GM21526 (cell line): Measurements from ENCODE around the gene COL4A6.
"Not testable (repeated sequence)": the region's sequence is repeated elsewhere in the genome, so short reads cannot be mapped to it uniquely, and the experiment has no call there.

Experiments used
- ATAC-seq: cut with Tn5 transposase; IDR thresholded peaks from one replicate; pipeline ENCODE4 v1.9.1; 2021; ENCODE audit warnings: moderate library complexity; ENCODE audit not compliant: unreplicated experiment, low FRiP score

Gene COL4A6

DNA sequence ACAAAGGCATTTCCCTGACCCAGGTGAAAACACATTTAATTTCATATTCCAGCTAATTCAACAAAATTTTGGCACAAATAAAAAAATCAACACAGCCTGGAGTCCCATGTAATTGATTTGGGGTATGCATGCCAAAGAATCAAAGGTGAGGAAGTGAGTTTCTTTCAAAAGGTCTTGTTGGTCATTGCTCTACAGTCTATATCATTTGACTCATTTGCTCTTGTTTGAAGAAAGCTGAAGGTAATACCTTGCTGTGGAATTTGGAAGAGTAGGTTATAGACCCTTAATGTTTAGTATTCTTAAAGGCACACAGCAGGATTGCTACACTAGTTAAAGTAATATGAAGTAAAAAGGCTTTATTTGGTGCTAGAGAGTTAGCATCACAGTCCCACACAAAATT lies 25.4 kb downstream of the COL4A6 start:
- ATAC-seq, result no peak

DNA sequence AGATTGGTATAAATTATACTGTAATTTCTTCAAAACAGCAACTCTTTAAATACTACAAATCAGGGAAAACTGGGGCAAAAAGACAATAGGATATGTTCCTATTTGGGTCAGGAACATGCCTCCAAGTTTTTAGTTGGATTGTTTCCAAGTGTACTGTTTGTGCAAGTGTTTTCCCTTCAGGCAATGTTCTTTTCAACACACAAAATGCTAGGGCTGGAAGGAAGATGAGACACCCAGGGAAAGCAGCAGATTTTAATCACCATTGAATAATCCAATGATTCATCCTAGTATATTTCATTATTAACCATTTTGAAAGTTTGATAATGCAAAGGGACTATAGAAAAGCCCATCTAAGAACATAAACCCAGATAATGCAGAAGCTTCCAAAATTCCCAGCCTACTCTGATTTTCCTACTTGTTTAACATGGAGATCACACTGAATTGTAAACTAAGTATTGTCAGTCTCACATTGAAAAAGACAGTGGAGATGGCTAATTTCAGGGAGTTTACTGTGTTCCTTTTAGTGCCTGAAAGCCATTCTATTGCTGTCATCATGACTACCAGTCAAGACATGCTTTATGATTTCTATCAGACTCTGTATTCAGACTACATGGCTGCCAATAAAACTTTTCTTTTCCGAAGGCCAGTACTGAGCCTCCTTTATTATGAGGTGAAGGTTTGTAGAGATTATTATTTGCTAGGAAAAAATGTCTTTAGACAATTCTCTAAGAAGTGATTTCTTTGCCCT lies 38.6 kb downstream of the COL4A6 start:
- no peak for ATAC-seq

DNA sequence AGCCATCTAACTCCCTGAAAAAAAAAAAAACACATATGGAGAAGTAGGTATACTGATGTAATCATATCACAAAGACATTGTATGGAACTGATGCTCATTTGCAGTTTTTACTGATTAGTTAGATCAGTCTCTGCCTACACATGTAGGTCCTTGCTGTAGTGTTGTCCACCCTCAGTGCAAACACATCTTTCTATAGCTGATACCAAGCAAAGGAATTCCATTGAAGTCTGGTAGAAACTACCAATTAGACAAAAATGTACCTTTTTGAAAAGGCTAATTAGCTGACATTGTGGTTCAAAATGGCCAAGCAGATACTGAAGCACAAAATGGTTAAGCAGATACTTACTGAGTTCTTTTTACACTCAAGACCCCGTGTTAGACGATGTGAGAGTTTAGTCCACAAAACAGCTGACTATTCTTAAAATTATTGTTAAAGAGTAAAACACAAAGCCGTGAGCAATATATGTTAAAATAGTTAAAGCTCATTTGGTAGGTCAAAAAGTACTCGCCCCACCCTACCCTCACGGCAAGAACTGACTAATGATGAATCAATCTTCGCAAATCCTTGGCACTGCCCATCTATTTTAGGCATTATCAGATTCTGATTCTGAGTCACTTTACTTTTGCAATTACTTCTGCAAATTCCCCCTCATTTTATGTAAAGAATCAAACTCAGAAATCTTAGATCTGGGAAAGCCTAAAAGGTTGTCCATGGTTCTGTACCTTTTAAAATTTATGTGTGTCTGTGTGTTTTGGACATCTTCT lies 40.4 kb downstream of the COL4A6 start:
- ATAC-seq, result no peak

DNA sequence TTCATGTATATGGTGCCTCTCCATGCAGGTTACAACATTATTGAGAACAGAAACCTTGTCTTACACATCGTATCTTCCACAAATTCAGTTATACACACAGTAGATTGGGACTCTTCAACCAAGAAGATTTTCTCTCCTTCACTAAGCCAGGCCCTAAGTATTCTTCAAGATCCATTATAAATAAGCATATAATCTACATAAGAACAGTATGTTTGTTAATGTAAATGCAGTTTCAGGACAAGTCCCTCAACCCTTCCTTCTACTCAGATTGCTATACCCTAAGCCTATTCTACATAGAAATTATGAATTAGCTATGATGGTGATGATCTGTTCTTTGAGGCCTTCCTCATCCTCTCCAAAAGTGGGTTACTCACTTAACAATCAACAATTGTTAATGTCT lies 41.2 kb downstream of the COL4A6 start:
- no peak for ATAC-seq

DNA sequence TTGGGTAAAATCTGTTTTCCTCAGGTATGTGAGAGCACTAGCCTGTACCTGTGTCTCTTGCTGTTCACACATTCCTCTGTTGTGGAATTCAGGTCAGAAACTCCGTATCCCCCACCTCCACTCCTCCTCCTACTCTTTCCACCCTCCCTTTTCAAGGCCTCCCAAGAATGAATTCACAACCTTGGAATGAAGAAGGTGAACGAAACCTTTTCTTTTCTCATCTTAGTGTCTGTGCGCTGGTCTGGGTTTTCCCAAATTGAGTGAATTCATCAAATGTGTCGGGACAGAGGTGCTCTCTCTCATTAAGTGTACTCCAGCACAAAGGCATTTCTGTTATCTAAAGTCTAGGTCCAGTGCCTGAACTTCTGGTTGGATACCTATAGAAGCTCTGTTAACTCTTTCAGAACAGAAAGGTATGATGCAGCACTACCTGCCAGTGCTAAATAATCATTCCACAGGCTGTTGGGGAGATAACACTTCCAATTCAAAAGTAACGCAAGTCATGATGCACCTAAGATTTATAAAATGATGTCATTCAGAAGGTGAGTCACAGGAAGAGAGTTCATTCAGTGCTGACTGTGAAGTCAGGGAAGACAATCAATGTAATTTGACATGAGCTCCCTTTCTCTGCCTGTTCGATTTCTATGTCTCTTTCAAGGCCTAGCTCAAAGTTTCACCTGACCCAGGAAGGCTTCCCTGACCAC lies 41.9 kb downstream of the COL4A6 start:
- ATAC-seq, result no peak

DNA sequence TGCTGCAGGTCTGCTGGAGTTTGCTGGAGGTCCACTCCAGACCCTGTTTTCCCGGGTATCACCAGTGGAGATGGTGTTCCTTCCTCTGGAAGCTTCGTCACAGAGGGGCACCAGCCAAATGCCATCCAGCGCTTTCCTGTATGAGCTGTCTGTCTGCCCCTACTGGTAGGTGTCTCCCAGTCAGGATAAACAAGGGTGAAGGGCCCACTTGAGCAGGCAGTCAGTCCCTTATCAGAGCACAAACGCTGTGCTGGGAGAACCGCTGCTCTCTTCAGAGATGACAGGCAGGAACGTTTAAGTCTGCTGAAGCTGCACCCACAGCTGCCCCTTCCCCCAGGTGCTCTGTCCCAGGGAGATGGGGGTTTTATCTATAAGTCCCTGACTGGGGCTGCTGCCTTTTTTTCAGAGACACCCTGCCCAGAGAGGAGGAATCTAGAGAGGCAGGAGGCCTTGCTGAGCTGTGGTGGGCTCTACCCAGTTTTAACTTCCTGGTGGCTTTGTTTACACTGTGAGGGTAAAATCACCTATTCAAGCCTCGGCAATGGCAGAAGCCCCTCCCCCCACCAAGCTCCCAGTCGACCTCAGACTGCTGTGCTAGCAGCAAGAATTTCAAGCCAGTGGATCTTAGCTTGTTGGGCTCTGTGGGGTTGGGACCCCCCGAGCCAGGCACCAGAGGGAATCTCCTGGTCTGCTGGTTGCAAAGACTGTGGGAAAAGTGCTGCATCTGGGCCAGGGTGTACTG lies 47.1 kb downstream of the COL4A6 start:
- not testable (repeated sequence) for ATAC-seq

DNA sequence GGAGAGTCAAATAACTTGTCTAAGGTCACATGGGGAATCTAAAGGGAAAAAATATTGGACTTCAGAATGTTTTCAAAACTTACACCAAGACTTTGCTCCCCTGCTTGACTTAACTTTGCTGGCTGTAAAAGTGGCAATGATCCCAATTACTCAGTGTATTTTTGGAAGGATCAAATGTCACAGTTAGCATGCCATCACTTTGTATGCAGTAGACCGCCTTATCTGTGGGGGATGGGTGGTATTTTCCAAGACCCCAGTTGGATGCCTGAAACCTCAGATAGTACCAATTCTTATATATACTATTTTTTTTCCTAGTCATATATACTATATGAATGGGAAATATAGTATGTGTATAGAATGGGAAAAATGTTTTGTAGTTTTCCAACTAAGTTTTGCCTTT lies 53.4 kb downstream of the COL4A6 start:
- ATAC-seq, result no peak

DNA sequence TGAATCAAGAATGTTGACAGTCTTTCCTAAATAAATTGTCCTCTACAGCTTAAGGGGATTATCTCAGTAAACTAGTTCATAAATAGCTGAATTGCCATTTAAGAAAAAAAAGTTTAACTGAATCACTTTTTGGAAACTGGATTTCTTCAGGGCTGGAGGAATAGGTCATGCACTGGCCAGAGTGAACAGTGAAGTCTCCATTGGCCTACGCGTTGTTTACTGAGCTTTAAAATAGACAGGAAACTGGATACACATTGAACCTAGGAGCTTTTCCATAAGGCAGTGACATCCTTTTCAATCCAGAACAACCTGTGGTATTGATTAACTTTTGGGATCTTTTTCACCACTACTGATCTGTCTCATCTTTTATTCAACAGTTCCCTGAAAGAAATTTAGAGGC lies 58.0 kb downstream of the COL4A6 start:
- ATAC-seq, result no peak

DNA sequence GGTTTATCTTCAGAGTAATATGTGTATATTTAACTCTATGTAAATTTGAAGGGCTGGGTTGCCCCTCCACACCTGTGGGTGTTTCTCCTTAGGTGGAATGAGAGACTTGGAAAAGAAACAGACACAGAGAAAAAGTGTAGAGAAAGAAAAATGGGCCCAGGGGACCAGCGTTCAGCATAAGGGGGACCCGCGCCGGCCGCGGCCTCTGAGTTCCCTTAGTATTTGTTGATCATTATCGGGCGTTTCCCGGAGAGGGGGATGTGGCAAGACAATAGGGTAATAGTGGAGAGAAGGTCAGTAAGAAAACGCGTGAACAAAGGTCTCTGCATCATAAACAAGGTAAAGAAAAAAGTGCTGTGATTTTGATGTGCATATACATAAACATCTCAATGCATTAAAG lies 61.4 kb downstream of the COL4A6 start:
- not testable (repeated sequence) for ATAC-seq

DNA sequence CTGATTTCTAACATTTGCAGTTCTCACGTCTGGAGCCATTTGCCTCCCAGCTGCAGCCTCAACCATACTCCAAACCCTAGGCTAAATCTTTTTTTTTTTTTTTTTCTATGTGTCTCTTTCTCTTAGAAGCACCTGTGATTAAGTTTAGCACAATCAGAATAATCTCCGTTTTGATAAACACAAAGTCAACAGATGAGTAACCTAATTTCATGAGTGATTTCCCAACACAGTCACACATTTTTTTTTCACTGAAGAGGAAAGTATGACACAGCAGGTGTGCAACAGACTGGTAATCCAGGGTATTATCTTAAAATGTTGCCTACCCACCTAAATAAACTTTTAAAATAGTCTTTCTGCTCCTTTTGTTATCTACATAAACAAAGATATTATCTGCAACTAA lies 62.6 kb downstream of the COL4A6 start:
- ATAC-seq, result not testable (repeated sequence)

DNA sequence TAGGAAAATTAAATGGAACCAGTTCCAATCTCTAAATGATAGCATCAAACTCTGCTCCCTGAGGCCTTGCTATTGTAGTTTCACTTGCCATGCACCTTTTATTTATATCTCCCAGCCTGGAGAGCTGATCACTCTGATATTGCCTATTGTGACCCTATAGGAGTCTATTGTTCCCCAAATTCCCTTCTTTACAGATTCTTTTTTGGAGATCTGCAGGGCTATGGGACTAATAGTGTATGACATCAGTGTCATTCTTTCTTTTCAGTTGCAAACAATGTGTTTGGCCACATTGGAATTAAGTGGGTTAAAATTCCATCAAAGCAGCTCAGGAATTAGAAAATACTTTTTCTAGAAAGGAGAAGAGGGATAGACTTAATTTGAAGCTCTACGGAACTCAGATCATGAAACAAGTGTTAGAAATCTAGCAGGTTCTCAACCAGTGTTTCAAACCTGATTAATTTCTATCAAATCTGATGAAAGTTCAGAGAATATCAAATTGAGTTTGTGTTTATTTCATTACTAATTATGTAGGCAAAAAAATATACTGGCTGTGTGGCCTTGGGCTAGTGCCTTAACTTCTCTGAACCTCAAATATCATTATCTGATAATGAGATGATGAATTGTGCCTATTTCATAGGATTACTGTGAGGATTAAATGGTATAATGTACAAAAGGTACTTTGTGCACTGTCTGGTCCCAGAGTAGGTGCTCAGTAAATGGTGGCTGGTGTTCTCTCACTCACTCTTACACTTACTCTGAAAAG lies 71.4 kb downstream of the COL4A6 start:
- ATAC-seq, result no peak

DNA sequence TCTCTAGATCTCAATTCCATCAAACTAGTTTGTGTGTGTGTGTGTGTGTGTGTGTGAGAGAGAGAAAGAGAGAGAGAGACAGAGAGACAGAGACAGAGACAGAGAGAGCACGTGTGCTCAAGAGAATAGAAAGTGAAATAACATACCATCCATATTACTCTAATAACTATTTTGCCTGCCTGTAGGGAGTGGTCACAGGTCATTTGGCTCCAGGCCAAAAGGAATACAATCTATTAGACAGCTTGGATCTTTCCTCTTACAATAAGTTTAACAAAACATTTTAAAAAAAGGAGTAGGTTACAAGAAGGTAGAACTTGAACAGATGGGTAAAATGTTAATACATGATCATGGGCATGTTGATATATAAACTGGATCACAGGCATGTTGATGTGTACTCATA lies 76.2 kb downstream of the COL4A6 start:
- no peak for ATAC-seq

DNA sequence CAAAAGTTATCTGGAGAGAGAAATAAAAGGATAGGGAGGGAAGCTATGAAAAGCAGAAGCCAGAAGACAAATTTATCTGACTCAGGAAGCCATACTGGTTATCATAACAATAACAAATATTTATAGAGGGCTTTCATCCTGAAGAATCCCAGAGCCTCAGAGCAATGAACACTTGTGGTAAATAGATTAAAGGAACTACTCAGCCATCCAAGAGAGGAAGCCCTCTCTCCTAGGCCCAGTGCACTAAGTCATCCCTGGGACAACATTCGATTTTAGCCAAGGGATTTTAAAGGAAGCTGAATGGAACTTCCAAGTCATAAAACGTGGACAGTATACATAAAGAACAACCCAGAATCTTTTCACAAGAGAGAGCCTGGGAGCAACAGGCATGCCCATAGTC lies 76.9 kb downstream of the COL4A6 start:
- ATAC-seq, result no peak

DNA sequence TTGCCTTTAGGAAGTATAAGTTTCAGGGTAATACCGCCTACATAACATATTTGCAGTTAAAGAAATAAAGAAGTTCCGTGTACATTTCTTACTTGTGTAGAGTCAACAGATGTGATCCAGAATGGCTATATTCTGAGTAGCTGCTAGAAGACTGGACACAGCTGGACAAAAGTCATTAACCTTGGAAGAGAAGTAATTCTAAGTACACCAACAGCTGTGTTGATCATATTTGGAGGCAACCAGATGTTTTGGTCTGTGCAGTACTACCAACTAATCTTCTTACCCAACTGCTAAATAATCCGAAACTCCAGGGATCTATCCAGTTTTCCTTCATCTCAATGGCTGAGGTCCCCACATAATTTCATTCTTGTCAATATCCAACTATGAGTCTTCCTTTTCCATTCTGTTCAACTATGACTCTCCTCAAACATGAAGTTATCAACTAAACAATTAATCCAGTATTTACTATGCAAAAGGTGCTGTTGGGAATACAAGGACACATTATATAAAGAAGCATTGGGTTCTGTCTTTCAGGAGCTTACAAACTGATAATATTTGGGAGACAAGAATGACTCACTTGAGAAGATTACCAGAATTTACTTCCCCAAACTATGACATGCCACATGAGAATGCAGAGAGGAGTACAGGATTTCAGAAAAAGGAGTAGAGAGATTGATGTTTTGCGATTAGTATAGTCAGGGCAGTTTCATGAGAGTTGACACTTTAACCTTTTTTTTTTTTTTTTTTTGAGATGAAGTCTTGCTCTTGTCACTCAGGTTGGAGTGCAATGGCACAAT lies 78.2 kb downstream of the COL4A6 start:
- no peak for ATAC-seq

DNA sequence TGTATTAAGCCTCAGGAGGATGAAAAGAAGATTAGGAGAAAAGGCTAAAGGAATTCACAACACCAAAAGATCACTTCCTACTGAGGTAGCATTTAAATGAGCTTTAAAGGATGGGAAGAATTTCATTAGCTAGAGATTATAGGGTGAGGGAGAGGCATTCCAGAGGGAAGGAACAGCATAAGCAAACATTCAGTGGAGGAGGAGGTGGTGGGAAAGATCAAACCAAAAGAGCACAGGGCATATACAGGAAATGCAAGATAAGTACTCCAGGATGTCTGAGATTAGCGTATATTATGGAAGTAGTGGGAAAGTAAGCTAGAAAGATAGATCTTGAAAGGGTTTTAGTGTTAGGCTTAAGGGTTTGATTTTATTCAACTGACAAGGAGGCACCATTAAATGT lies 84.8 kb downstream of the COL4A6 start:
- ATAC-seq, result no peak

DNA sequence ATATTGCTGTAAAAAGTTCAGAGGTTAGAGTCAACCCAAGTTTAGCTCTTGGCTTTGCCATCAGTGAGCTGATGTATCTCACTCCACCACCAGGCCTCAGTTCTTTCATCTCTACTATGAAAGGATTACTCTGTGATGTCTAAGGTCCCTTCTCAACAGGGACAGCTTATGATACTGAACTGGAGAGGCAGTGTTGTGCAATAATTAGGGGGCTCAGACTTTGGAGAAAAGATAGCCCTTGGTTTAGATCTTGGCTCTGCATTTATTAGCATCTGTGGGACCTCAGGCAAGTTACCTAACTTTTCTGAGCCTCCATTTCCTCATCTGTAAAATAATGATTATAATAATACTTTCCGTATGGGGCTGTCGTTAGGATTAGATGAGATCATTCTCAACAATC lies 89.0 kb downstream of the COL4A6 start:
- ATAC-seq, result no peak

DNA sequence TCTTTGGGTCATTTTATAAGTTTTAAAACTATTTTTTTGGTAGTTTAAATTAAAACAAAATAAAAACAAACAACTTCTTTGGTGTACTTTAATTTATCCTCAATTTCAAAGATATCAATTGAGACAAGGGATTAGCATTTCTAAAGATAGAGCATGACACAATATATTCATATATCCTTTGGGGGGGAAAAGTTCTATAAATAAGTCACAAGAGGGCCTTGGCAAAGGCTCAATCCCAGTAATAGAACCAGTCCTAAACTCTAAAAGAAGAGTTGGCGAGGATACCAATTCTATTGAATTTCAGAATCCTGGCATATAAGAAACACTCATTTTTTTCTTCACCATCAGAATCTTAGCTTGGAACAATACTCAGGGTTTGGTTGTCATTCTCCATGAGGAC lies 89.7 kb downstream of the COL4A6 start:
- ATAC-seq, result no peak

DNA sequence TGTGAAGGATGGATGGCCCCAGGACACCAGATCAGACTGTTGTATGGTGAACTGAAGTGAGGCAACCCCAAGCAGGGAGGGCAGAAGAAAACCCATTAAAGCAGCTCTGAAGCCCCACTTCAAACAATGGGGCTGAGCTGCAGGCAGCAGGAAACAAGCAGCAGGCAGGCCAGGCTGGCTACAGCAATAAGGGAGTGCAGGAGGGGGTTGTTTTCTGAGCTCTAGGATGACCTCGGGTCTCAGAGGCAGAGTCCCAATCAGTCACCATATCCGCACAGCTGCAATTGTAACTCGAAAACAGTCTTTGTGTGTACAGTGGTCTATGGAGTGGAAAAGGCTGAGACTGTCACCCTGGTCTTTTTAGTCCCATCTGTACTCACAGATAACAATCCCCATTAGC lies 90.4 kb downstream of the COL4A6 start:
- no peak for ATAC-seq

DNA sequence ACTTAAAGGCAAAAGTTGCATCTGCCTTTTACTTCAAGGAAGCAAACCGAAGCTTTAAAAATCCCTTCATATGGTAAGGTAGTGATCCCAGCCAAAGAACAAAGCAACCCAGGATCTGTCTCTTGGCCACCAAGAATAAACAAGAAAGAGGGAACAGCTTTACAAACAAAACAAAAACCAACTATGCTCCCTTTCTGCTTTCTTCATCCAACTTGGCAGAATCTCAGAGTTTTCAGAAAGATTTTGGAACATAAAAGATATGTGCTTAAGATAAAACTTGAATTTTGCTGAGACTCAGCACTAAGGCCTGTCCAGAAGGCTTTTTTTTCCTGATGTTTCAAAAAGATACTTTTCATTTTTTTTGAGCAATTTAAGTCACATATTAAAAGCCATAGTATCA lies 94.0 kb downstream of the COL4A6 start:
- no peak for ATAC-seq
